Uterus (tissue), 4 donors: ENCODE measurements around the gene RNF13. TPM values are rescaled to one million over a fixed set of nuclear protein-coding genes. Genes with fewer than 3 reads are reported as not detected.
"Not testable (repeated sequence)": the region's sequence is repeated elsewhere in the genome, so short reads cannot be mapped to it uniquely, and the experiment has no call there.

ENCODE experiments used
- DNase-seq, 2 donors: peaks; one replicate each; pipeline ENCODE4 v3.0.0-alpha.2; 2019 to 2020
- H3K27ac ChIP-seq, 2 donors: fragments of 200-600 bp; sonication (generic); 1 replicate in 1 of 2; 2 replicates in 1 of 2; pipeline ENCODE4 v1.5.1; 2016 to 2018
- H3K27me3 ChIP-seq, 2 donors: fragments of 200-600 bp; sonication (generic); one replicate each; pipeline ENCODE4 v1.5.1; 2018 to 2019; ENCODE audit warnings: control low read depth in 1 of 2
- H3K36me3 ChIP-seq, 2 donors: fragments of 200-600 bp; sonication (generic); one replicate each; pipeline ENCODE4 v1.5.1; 2019; ENCODE audit warnings: control low read depth in 1 of 2
- H3K4me1 ChIP-seq, 2 donors: fragments of 200-600 bp; sonication (generic); one replicate each; pipeline ENCODE4 v1.5.1; 2018 to 2019; ENCODE audit warnings: control low read depth in 1 of 2
- H3K4me3 ChIP-seq, 2 donors: fragments of 200-600 bp; sonication (generic); 1 replicate in 1 of 2; 2 replicates in 1 of 2; pipeline ENCODE4 v1.5.1; 2018 to 2019; ENCODE audit warnings: mild to moderate bottlenecking in 1 of 2
- H3K9me3 ChIP-seq, 2 donors: fragments of 200-600 bp; sonication (generic); one replicate each; pipeline ENCODE4 v1.5.1; 2019; ENCODE audit warnings: control low read depth in 1 of 2
- CTCF ChIP-seq, 4 experiments: fragments of 200-600 bp in 2 of 4; fragments of 450-650 bp in 2 of 4; sonication (generic) in 2 of 4; IDR thresholded peaks; one replicate each; pipeline ENCODE4 v1.5.1; 2016 to 2019; ENCODE audit warnings: antibody characterized with exemption in 4 of 4, mild to moderate bottlenecking in 2 of 4, moderate library complexity in 1 of 4
- POLR2A ChIP-seq, 2 donors: fragments of 450-650 bp; IDR thresholded peaks; one replicate each; pipeline ENCODE4 v1.6.1; 2016; ENCODE audit warnings: antibody characterized with exemption in 2 of 2, mild to moderate bottlenecking in 1 of 2, moderate library complexity in 1 of 2
- intact Hi-C: fragments of 100-400 bp; cut with DNase I; formaldehyde crosslinking; loops from one replicate; pipeline ENCODE4 v1.15.1; 2023; ENCODE audit warnings: low total_unique reads
- total RNA-seq, 4 donors: library from RNA; depleted of rRNA in 3 of 4; stranded (reverse); fragments of >200 nt in 3 of 4; gene quantifications; one replicate each; pipeline versions ENCODE4 v1.1.0 to v1.2.4, GENCODE V29; 2014 to 2023
- donor health status: DM: yes; HTN: yes; CAD: no.

RNF13 gene
- total RNA-seq, 4 donors from 2014 or later = 108 to 131 (median 113) TPM

GRCh38 chr3:149933858-149934257, 120.8 kb downstream of the RNF13 start:
- no peak overlapping the region for H3K4me3 ChIP-seq
- no peak for TF ChIP-seq POLR2A (IDR thresholded peaks at IDR 0.05)
- no peak for TF ChIP-seq CTCF (IDR thresholded peaks at IDR 0.05)
- no peak overlapping the region for H3K27ac ChIP-seq
- no peaks in the 10 kb centered on the region for H3K9me3 ChIP-seq
- H3K36me3 ChIP-seq = no peaks in the 10 kb centered on the region
- no peaks in the 10 kb centered on the region for H3K4me1 ChIP-seq
- DNase-seq = no peak
- intact Hi-C loops = no loop called here
- H3K27me3 ChIP-seq = no peaks in the 10 kb centered on the region

- H3K4me1 ChIP-seq = no peaks in the 10 kb centered on the region
- no peak for TF ChIP-seq POLR2A (IDR thresholded peaks at IDR 0.05)
- TF ChIP-seq CTCF (IDR thresholded peaks at IDR 0.05) = no peak
- H3K36me3 ChIP-seq = no peaks in the 10 kb centered on the region
- no peaks in the 10 kb centered on the region for H3K9me3 ChIP-seq
- intact Hi-C loops = no loop called here
- no peaks in the 10 kb centered on the region for H3K27me3 ChIP-seq
- H3K4me3 ChIP-seq = no peak overlapping the region
- DNase-seq = peak; percentile 40 to 46
- peak overlapping the region in 1 of 2 donors; percentile 8 for H3K27ac ChIP-seq
These were observed 121.5 kb downstream of the RNF13 start for GRCh38 chr3:149934524-149934923.

- Histone ChIP-seq H3K27me3 (no peaks in the 10 kb centered on the region), H3K27ac (no peak overlapping the region), H3K4me1 (no peaks in the 10 kb centered on the region), H3K36me3 (no peaks in the 10 kb centered on the region), H3K9me3 (no peaks in the 10 kb centered on the region), H3K4me3 (no peak overlapping the region)
- DNase-seq = peak; percentile 16 to 19
- peak; percentile 37 to 71 (median 52) for TF ChIP-seq CTCF (IDR thresholded peaks at IDR 0.05)
- no peak for TF ChIP-seq POLR2A (IDR thresholded peaks at IDR 0.05)
- intact Hi-C loops = no loop called here
These were observed 123.8 kb downstream of the RNF13 start for GRCh38 chr3:149936812-149937230.

GRCh38 chr3:149938392-149939055, 125.5 kb downstream of the RNF13 start:
- H3K27ac ChIP-seq, intact Hi-C loops, H3K4me3 ChIP-seq, DNase-seq, H3K9me3 ChIP-seq, H3K27me3 ChIP-seq, H3K36me3 ChIP-seq, H3K4me1 ChIP-seq: not testable (repeated sequence)

DNA sequence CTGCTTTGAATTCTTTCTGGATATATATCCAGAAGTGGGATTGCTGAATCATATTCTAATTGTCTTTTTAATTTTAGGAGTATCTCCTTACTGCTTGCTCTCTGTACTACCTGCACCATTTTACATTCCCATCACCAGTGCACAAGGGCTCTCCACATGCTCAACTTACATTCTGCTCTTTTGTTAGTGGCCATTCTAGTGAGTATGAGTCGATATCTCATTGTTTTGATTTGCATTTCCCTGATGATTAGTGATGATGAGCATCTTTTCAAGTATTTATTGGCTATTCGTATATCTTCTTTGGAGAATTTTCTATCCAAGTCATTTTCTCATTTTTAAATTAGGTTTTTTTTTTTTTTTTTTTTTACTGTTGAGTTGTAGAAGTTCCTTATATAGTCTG, 128.2 kb downstream of the RNF13 start:
- no peaks in the 10 kb centered on the region for H3K36me3 ChIP-seq
- H3K9me3 ChIP-seq = no peaks in the 10 kb centered on the region
- no peak for DNase-seq
- no peak overlapping the region for H3K4me3 ChIP-seq
- no peak overlapping the region for H3K27ac ChIP-seq
- no peaks in the 10 kb centered on the region for H3K4me1 ChIP-seq
- TF ChIP-seq POLR2A (IDR thresholded peaks at IDR 0.05) = no peak
- TF ChIP-seq CTCF (IDR thresholded peaks at IDR 0.05) = no peak
- intact Hi-C loops = no loop called here
- H3K27me3 ChIP-seq = no peaks in the 10 kb centered on the region

DNA sequence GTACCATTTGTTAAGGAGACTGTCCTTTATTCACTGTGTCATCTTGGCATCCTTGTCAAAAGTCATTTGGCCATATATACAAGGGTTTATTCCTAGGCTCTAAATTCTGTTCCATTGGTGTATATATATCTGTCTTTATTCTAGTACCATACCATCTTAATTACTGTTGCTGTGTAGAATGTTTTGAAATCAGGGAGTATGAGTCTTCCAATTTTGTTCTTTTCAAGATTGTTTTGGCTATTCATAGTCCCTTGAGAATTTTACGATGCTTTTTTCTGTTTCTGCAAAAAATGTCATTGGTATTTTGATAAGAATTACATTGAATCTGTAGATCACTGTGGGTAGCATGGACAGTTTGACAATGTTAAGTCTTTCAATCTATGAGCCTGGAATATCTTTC, 128.9 kb downstream of the RNF13 start:
- Histone ChIP-seq H3K9me3 (no peaks in the 10 kb centered on the region), H3K36me3 (no peaks in the 10 kb centered on the region), H3K27me3 (no peaks in the 10 kb centered on the region), H3K27ac (no peak overlapping the region), H3K4me1 (no peaks in the 10 kb centered on the region), H3K4me3 (no peak overlapping the region)
- intact Hi-C loops = no loop called here
- DNase-seq = no peak
- no peak for TF ChIP-seq CTCF (IDR thresholded peaks at IDR 0.05)
